Endothelial cell of umbilical vein (primary cell): ENCODE data around the gene KCNV2. TPM values are rescaled to one million over a fixed set of nuclear protein-coding genes. Genes with fewer than 3 reads are reported as not detected.

ENCODE experiments used
- BruUV-seq: library from RNA; stranded (reverse); fragments of 400-500 nt; replicated peaks from 2 replicates; lab custom pipeline; 2021; lab: Mats Ljungman, UMichigan
- CTCF ChIA-PET: fragments of 300-600, 350-600 bp; sonication (Branson Sonifier 250); formaldehyde crosslinking; loops from one replicate; lab custom pipeline; 2021; ENCODE audit warnings: antibody characterized with exemption, inconsistent platforms; lab: Charles Lee
- POLR2A ChIA-PET: fragments of 300-600, 350-600 bp; sonication (Branson Sonifier 250); formaldehyde crosslinking; loops from one replicate; lab custom pipeline; 2021; ENCODE audit warnings: antibody characterized with exemption, inconsistent platforms; lab: Charles Lee
- DNase-seq: peaks from one replicate; pipeline ENCODE4 v3.0.0-alpha.2; 2011; ENCODE audit warnings: low read depth, low spot score
- FAIRE-seq: peaks from 2 replicates; lab custom pipeline; 2011; peaks lifted over from hg19 to GRCh38; lab: Jason Lieb, UNC
- H2AFZ ChIP-seq: 2 replicates; pipeline ENCODE4 v1.6.0; 2012; ENCODE audit warnings: low read depth, low read length, control low read depth, inconsistent platforms
- H3K27ac ChIP-seq: 2 replicates; pipeline ENCODE4 v1.5.1; 2011; ENCODE audit warnings: low read depth, mild to moderate bottlenecking, control low read depth, low read length, moderate library complexity; ENCODE audit not compliant: insufficient read depth
- H3K27me3 ChIP-seq, 2 experiments: 2 replicates each; pipeline versions ENCODE4 v1.6.0 to v1.6.1; 2011; ENCODE audit warnings: low read length in 2 of 2, mixed read lengths in 1 of 2; ENCODE audit not compliant: control insufficient read depth in 2 of 2, insufficient read depth in 2 of 2
- H3K36me3 ChIP-seq, 2 experiments: 2 replicates in 1 of 2; 3 replicates in 1 of 2; pipeline ENCODE4 v1.5.1; 2011; ENCODE audit warnings: low read length in 2 of 2, mild to moderate bottlenecking in 1 of 2, moderate library complexity in 1 of 2; ENCODE audit not compliant: control insufficient read depth in 2 of 2, insufficient read depth in 2 of 2; ENCODE audit errors: extremely low read depth in 1 of 2
- H3K4me1 ChIP-seq: 3 replicates; pipeline ENCODE4 v1.5.1; 2011; ENCODE audit warnings: mild to moderate bottlenecking, low read length; ENCODE audit not compliant: control insufficient read depth, insufficient read depth; ENCODE audit errors: extremely low read depth
- H3K4me2 ChIP-seq: 2 replicates; pipeline ENCODE4 v1.6.1; 2011; ENCODE audit warnings: low read length, control low read depth, mixed read lengths; ENCODE audit not compliant: insufficient read depth
- H3K4me3 ChIP-seq, 3 experiments: fragments of 200-600 bp in 1 of 3; sonication (generic), shearing (Covaris generic) in 1 of 3; replicated peaks in 1 of 3; 2 replicates each; pipeline ENCODE4 v1.5.1; 2011 to 2016; ENCODE audit warnings: control low read depth in 3 of 3, low read length in 3 of 3, mild to moderate bottlenecking in 2 of 3, inconsistent platforms in 1 of 3, low read depth in 1 of 3, moderate library complexity in 1 of 3; ENCODE audit not compliant: insufficient read depth in 1 of 3
- H3K79me2 ChIP-seq: 2 replicates; pipeline ENCODE4 v1.6.0; 2012; ENCODE audit warnings: low read length, inconsistent platforms; ENCODE audit not compliant: control insufficient read depth, insufficient read depth
- H3K9ac ChIP-seq: replicated peaks from 2 replicates; pipeline ENCODE3; 2011; ENCODE audit warnings: low read length, control low read depth; ENCODE audit not compliant: insufficient read depth; ENCODE audit errors: extremely low read depth
- H3K9me1 ChIP-seq: replicated peaks from 3 replicates; pipeline ENCODE4 v1.6.0; 2011; ENCODE audit warnings: mild to moderate bottlenecking, low read length; ENCODE audit not compliant: control insufficient read depth, insufficient read depth; ENCODE audit errors: extremely low read depth
- H3K9me3 ChIP-seq: replicated peaks from 2 replicates; pipeline ENCODE4 v1.5.1; 2012; ENCODE audit warnings: low read length, inconsistent platforms; ENCODE audit not compliant: control insufficient read depth, insufficient read depth
- H4K20me1 ChIP-seq: replicated peaks from 2 replicates; pipeline ENCODE3; 2011; ENCODE audit warnings: mild to moderate bottlenecking, low read length; ENCODE audit not compliant: control insufficient read depth, insufficient read depth; ENCODE audit errors: extremely low read depth
- EZH2 ChIP-seq: IDR thresholded peaks from 2 replicates; pipeline ENCODE4 v1.6.1; 2012; ENCODE audit warnings: borderline replicate concordance, low read depth, mild to moderate bottlenecking, moderate library complexity, low read length, inconsistent platforms; ENCODE audit not compliant: severe bottlenecking
- FOS ChIP-seq: IDR thresholded peaks from 2 replicates; pipeline ENCODE4 v1.6.1; 2011; ENCODE audit warnings: mild to moderate bottlenecking, low read length, moderate library complexity, borderline replicate concordance; ENCODE audit not compliant: insufficient read depth
- GATA2 ChIP-seq: IDR thresholded peaks from 2 replicates; pipeline ENCODE4 v1.7.0; 2011; ENCODE audit warnings: low read depth, mild to moderate bottlenecking, moderate library complexity, mixed read lengths, low read length; ENCODE audit not compliant: insufficient read length, insufficient read depth
- JUN ChIP-seq: IDR thresholded peaks from 2 replicates; pipeline ENCODE4 v1.6.1; 2011; ENCODE audit warnings: borderline replicate concordance, low read depth; ENCODE audit not compliant: insufficient read length, insufficient read depth
- MYC ChIP-seq: IDR thresholded peaks from one replicate; pipeline ENCODE4 v1.6.1; 2011; ENCODE audit warnings: mild to moderate bottlenecking, low read depth, low read length
- POLR2A ChIP-seq: IDR thresholded peaks from 2 replicates; pipeline ENCODE4 v1.6.1; 2012; ENCODE audit warnings: low read depth, mild to moderate bottlenecking, control low read depth, low read length
- POLR2AphosphoS5 ChIP-seq: IDR thresholded peaks from 2 replicates; pipeline ENCODE4 v1.6.1; 2012; ENCODE audit warnings: low read depth, mild to moderate bottlenecking, control low read depth, low read length, moderate library complexity; ENCODE audit not compliant: insufficient read depth
- dilution Hi-C: fragments of 300-500 bp; cut with MboI; formaldehyde crosslinking; loops from one replicate; pipeline ENCODE4 v1.15.0; 2019; ENCODE audit warnings: low sequenced_read_pairs; ENCODE audit not compliant: extremely low pct_ligation_motif_present
- intact Hi-C: fragments of 100-400 bp; cut with micrococcal nuclease; formaldehyde crosslinking; loops from one replicate; pipeline ENCODE4 v1.10.0; 2022
- polyA plus RNA-seq, 4 experiments: library from polyadenylated mRNA; depleted of rRNA in 3 of 4; stranded (reverse) in 3 of 4; unstranded in 1 of 4; fragments of >200 nt; gene quantifications; 2 replicates each; pipeline versions ENCODE4 v1.2.1 to v1.2.3, GENCODE V29; 2011 to 2012; ENCODE audit warnings: missing spikeins in 1 of 4
- total RNA-seq: library from RNA; stranded (reverse); gene quantifications from 2 replicates; pipeline ENCODE4 v1.2.3, GENCODE V29; 2021
- TF ChIP-seq, protein P1 (sequence below), 2 donors: IDR thresholded peaks; 1 replicate in 1 of 2; 2 replicates in 1 of 2; pipeline ENCODE4 v1.5.1; 2011; ENCODE audit warnings: low read length in 2 of 2, mild to moderate bottlenecking in 2 of 2, moderate library complexity in 2 of 2, control low read depth in 1 of 2, inconsistent platforms in 1 of 2, low read depth in 1 of 2; ENCODE audit not compliant: insufficient read depth in 1 of 2; ENCODE audit errors: extremely low read depth in 1 of 2
- TF ChIP-seq, protein P2 (sequence below): IDR thresholded peaks from 2 replicates; pipeline ENCODE4 v1.6.1; 2011; ENCODE audit not compliant: insufficient read depth, insufficient read length

Gene KCNV2
- total and polyA plus RNA-seq, 2 donors (not counting 3 experiments of a cell fraction or from before 2014, with no cell fraction given) = not detected

- no peaks in the 10 kb centered on the region for H4K20me1 ChIP-seq
- ChIA-PET CTCF (interaction anchor here (1.5 to 2.2 kb wide), 2 partner anchors 10 to 14 kb away, joined by 3 to 10 read pairs; no protein-coding TSS in a partner anchor), POLR2A (no interaction called here)
- FAIRE-seq (no peak), DNase-seq (no peak)
- H3K4me3 ChIP-seq = no peak overlapping the region
- dilution Hi-C loops (no loop called here), intact Hi-C loops (no loop called here)
- H2AFZ ChIP-seq = no peak overlapping the region
- H3K9me3 ChIP-seq = no peaks in the 10 kb centered on the region
- H3K9me1 ChIP-seq = no peaks in the 10 kb centered on the region
- BruUV-seq = no TSS peak
- peaks cover 6% of the 10 kb centered on the region for H3K4me1 ChIP-seq
- TF ChIP-seq MYC (no peak), POLR2AphosphoS5 (no peak), EZH2 (no peak), POLR2A (no peak), FOS (no peak), JUN (no peak), GATA2 (no peak)
- TF ChIP-seq, protein P1, sequence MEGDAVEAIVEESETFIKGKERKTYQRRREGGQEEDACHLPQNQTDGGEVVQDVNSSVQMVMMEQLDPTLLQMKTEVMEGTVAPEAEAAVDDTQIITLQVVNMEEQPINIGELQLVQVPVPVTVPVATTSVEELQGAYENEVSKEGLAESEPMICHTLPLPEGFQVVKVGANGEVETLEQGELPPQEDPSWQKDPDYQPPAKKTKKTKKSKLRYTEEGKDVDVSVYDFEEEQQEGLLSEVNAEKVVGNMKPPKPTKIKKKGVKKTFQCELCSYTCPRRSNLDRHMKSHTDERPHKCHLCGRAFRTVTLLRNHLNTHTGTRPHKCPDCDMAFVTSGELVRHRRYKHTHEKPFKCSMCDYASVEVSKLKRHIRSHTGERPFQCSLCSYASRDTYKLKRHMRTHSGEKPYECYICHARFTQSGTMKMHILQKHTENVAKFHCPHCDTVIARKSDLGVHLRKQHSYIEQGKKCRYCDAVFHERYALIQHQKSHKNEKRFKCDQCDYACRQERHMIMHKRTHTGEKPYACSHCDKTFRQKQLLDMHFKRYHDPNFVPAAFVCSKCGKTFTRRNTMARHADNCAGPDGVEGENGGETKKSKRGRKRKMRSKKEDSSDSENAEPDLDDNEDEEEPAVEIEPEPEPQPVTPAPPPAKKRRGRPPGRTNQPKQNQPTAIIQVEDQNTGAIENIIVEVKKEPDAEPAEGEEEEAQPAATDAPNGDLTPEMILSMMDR (IDR thresholded peaks at IDR 0.05; ENCODE audit: extremely low read depth in 1 of 2, insufficient read depth in 1 of 2, low read depth in 1 of 2, low read length in 2 of 2) = no peak
- TF ChIP-seq, protein P2, sequence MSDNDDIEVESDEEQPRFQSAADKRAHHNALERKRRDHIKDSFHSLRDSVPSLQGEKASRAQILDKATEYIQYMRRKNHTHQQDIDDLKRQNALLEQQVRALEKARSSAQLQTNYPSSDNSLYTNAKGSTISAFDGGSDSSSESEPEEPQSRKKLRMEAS = no peak
- no peak overlapping the region for H3K9ac ChIP-seq
- no peak overlapping the region for H3K27ac ChIP-seq
- no peaks in the 10 kb centered on the region for H3K36me3 ChIP-seq
- H3K27me3 ChIP-seq = no peaks in the 10 kb centered on the region
- H3K4me2 ChIP-seq = no peak overlapping the region
- H3K79me2 ChIP-seq = no peaks in the 10 kb centered on the region
Measured at GRCh38 chr9:2741441-2742158, 24.3 kb downstream of the KCNV2 start.
